B cell (primary cell): Measurements from ENCODE around the gene TNN.

Source experiments
- EZH2 ChIP-seq: IDR thresholded peaks from 2 replicates; pipeline ENCODE4 v1.6.1; 2012; ENCODE audit warnings: borderline replicate concordance, low read depth, mild to moderate bottlenecking, moderate library complexity, low read length; ENCODE audit not compliant: insufficient read depth, poor library complexity, severe bottlenecking
- TF ChIP-seq, protein P1 (sequence below): fragments of 200-600 bp; IDR thresholded peaks from one replicate; pipeline ENCODE4 v1.8.0; 2022; ENCODE audit warnings: antibody characterized with exemption, mild to moderate bottlenecking

DNA sequence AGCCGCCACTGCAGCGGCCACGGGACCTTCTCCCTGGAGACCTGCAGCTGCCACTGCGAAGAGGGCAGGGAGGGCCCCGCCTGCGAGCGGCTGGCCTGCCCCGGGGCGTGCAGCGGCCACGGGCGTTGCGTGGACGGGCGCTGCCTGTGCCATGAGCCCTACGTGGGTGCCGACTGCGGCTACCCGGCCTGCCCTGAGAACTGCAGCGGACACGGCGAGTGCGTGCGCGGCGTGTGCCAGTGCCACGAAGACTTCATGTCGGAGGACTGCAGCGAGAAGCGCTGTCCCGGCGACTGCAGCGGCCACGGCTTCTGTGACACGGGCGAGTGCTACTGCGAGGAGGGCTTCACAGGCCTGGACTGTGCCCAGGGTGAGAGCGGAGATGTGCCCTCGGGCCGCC is 11.7 kb downstream of the TNN start:
- TF ChIP-seq, protein P1, sequence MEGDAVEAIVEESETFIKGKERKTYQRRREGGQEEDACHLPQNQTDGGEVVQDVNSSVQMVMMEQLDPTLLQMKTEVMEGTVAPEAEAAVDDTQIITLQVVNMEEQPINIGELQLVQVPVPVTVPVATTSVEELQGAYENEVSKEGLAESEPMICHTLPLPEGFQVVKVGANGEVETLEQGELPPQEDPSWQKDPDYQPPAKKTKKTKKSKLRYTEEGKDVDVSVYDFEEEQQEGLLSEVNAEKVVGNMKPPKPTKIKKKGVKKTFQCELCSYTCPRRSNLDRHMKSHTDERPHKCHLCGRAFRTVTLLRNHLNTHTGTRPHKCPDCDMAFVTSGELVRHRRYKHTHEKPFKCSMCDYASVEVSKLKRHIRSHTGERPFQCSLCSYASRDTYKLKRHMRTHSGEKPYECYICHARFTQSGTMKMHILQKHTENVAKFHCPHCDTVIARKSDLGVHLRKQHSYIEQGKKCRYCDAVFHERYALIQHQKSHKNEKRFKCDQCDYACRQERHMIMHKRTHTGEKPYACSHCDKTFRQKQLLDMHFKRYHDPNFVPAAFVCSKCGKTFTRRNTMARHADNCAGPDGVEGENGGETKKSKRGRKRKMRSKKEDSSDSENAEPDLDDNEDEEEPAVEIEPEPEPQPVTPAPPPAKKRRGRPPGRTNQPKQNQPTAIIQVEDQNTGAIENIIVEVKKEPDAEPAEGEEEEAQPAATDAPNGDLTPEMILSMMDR: no peak
- TF ChIP-seq EZH2: no peak
